Keratinocyte (primary cell): ENCODE data around the gene JAM3. TPM values are rescaled to one million over a fixed set of nuclear protein-coding genes. Genes with fewer than 3 reads are reported as not detected.
A peak's percentile ranks its signal among the peaks of the same experiment; 100 is the strongest.

Experiments used
- DNase-seq: peaks from one replicate; pipeline ENCODE4 v3.0.0-alpha.2; 2011; ENCODE audit warnings: low read depth, missing footprints, low spot score
- FAIRE-seq: peaks from 2 replicates; lab custom pipeline; 2011; peaks lifted over from hg19 to GRCh38; lab: Jason Lieb, UNC
- H2AFZ ChIP-seq: 2 replicates; pipeline ENCODE4 v1.6.0; 2012; ENCODE audit warnings: low read length, control low read depth, inconsistent platforms; ENCODE audit not compliant: control insufficient read depth
- H3K27ac ChIP-seq: 2 replicates; pipeline ENCODE4 v1.5.1; 2011; ENCODE audit warnings: low read length; ENCODE audit not compliant: control insufficient read depth, insufficient read depth
- H3K27me3 ChIP-seq: 3 replicates; pipeline ENCODE4 v1.6.0; 2011; ENCODE audit warnings: low read length; ENCODE audit not compliant: control insufficient read depth, insufficient read depth; ENCODE audit errors: extremely low read depth
- H3K36me3 ChIP-seq, 2 experiments: 2 replicates in 1 of 2; 3 replicates in 1 of 2; pipeline ENCODE4 v1.5.1; 2011; ENCODE audit warnings: low read length in 2 of 2, mild to moderate bottlenecking in 1 of 2; ENCODE audit not compliant: control insufficient read depth in 2 of 2, insufficient read depth in 2 of 2; ENCODE audit errors: extremely low read depth in 1 of 2
- H3K4me1 ChIP-seq: 3 replicates; pipeline ENCODE4 v1.5.1; 2011; ENCODE audit warnings: low read length; ENCODE audit not compliant: control insufficient read depth, insufficient read depth; ENCODE audit errors: extremely low read depth
- H3K4me2 ChIP-seq: 3 replicates; pipeline ENCODE4 v1.6.0; 2011; ENCODE audit warnings: low read depth, low read length; ENCODE audit not compliant: control insufficient read depth, insufficient read depth; ENCODE audit errors: extremely low read depth
- H3K4me3 ChIP-seq, 3 experiments: fragments of 200-600 bp in 1 of 3; sonication (generic) in 1 of 3; 2 replicates in 2 of 3; 3 replicates in 1 of 3; pipeline ENCODE4 v1.5.1; 2011 to 2016; ENCODE audit warnings: low read length in 3 of 3, mild to moderate bottlenecking in 3 of 3, control low read depth in 2 of 3, inconsistent platforms in 1 of 3, low read depth in 1 of 3, mixed read lengths in 1 of 3, mixed run types in 1 of 3, moderate library complexity in 1 of 3; ENCODE audit not compliant: control insufficient read depth in 2 of 3, insufficient read depth in 2 of 3; ENCODE audit errors: extremely low read depth in 1 of 3
- H3K79me2 ChIP-seq: 2 replicates; pipeline ENCODE4 v1.6.0; 2012; ENCODE audit warnings: low read length; ENCODE audit not compliant: control insufficient read depth, insufficient read depth
- H3K9ac ChIP-seq: 3 replicates; pipeline ENCODE4 v1.6.0; 2011; ENCODE audit warnings: low read length; ENCODE audit not compliant: control insufficient read depth, insufficient read depth; ENCODE audit errors: extremely low read depth
- H3K9me1 ChIP-seq: 3 replicates; pipeline ENCODE4 v1.6.0; 2011; ENCODE audit warnings: low read length; ENCODE audit not compliant: control insufficient read depth, insufficient read depth; ENCODE audit errors: extremely low read depth
- H3K9me3 ChIP-seq: 2 replicates; pipeline ENCODE4 v1.5.1; 2012; ENCODE audit warnings: low read depth, low read length; ENCODE audit not compliant: control insufficient read depth
- H4K20me1 ChIP-seq: 3 replicates; pipeline ENCODE4 v1.6.0; 2011; ENCODE audit warnings: low read length; ENCODE audit not compliant: control insufficient read depth, insufficient read depth; ENCODE audit errors: extremely low read depth
- EZH2 ChIP-seq: IDR thresholded peaks from one replicate; pipeline ENCODE4 v1.6.1; 2012; ENCODE audit warnings: inconsistent platforms, mild to moderate bottlenecking, low read length, moderate library complexity
- dilution Hi-C: fragments of 300-500 bp; cut with MboI; formaldehyde crosslinking; loops from one replicate; pipeline ENCODE4 v1.7.0; 2020; ENCODE audit warnings: low sequenced_read_pairs; ENCODE audit not compliant: extremely low pct_ligation_motif_present
- polyA plus RNA-seq, 5 experiments: library from polyadenylated mRNA; depleted of rRNA in 3 of 5; stranded (reverse) in 3 of 5; stranded (forward) in 1 of 5; unstranded in 1 of 5; fragments of >200 nt; gene quantifications; 1 replicate in 1 of 5; 2 replicates in 3 of 5; 3 replicates in 1 of 5; pipeline versions ENCODE4 v1.2.1 to v1.2.3, GENCODE V29; 2011 to 2012; ENCODE audit warnings: missing spikeins in 2 of 5, low read depth in 1 of 5, low replicate concordance in 1 of 5
- TF ChIP-seq, protein P1 (sequence below), 3 experiments: IDR thresholded peaks in 1 of 3; conservative IDR thresholded peaks in 1 of 3; optimal IDR thresholded peaks in 1 of 3; 2 replicates in 2 of 3; 3 replicates in 1 of 3; pipeline versions ENCODE3 to v1.5.1; 2011; ENCODE audit warnings: low read length in 3 of 3, mild to moderate bottlenecking in 3 of 3, moderate library complexity in 2 of 3, control low read depth in 1 of 3, inconsistent platforms in 1 of 3; ENCODE audit not compliant: insufficient read depth in 2 of 3; ENCODE audit errors: extremely low read depth in 1 of 3

JAM3 gene
- polyA plus RNA-seq, 1 donor (not counting 4 experiments of a cell fraction or from before 2014, with no cell fraction given), result 11.4 TPM

DNA sequence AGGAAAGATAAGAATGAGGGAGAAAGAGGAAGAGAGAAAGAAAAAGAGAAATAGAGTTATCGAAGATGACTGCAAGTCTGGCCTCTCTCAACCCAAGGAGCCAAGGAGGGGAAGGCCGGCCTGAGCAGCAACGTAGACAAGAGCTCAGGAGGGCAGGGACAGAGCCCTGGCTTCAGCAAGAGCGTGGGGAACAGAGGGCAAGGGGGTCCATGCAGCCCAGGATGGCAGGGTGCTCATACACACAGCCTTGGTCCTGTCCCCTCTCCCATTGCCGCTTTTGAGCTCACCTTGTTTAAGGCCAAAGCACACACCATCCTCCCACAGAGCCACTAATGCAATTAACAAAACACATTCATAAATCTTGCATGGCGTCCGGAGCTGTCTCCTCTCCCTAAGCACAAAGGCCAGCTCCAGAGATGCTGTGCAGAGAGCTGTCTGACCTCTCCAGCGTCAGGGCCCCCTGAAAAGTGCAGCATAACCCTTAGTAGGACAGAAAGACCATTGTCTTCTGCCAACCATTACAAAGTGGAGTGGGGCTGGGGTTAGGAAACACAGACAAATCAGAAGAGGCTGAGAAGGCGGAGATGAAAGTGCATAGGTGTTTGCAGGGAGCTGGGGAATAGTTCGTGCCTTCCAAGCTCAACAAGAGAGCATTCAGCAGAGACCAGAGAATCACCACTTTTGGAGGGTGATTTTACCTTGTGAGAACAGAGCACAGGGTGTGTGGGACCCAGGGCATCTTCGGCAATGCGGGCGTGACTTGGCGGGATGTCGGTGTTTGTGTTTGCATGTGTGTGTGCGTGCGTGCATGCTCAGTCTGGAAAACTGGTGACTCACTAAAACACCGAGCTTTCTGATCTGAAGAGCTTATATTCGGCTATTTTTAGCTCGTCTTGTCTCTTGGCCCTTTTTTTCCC lies 28.2 kb upstream of the JAM3 start:
- dilution Hi-C loops, result no loop called here
- Histone ChIP-seq H3K36me3 (no peaks in the 10 kb centered on the region), H3K9ac (peak overlapping the region; percentile 39), H3K9me1 (no peaks in the 10 kb centered on the region), H3K4me2 (peak overlapping the region; percentile 52), H3K27ac (peak overlapping the region; percentile 8), H3K4me3 (peak overlapping the region in 1 of 3 experiments; percentile 5), H3K9me3 (no peaks in the 10 kb centered on the region), H3K79me2 (no peaks in the 10 kb centered on the region), H3K4me1 (peaks cover 41% of the 10 kb centered on the region), H2AFZ (peak overlapping the region; percentile 10), H3K27me3 (no peaks in the 10 kb centered on the region), H4K20me1 (no peaks in the 10 kb centered on the region)
- peak; percentile 35 for DNase-seq
- peak; percentile 89 for FAIRE-seq
- no peak for TF ChIP-seq EZH2
- TF ChIP-seq, protein P1, sequence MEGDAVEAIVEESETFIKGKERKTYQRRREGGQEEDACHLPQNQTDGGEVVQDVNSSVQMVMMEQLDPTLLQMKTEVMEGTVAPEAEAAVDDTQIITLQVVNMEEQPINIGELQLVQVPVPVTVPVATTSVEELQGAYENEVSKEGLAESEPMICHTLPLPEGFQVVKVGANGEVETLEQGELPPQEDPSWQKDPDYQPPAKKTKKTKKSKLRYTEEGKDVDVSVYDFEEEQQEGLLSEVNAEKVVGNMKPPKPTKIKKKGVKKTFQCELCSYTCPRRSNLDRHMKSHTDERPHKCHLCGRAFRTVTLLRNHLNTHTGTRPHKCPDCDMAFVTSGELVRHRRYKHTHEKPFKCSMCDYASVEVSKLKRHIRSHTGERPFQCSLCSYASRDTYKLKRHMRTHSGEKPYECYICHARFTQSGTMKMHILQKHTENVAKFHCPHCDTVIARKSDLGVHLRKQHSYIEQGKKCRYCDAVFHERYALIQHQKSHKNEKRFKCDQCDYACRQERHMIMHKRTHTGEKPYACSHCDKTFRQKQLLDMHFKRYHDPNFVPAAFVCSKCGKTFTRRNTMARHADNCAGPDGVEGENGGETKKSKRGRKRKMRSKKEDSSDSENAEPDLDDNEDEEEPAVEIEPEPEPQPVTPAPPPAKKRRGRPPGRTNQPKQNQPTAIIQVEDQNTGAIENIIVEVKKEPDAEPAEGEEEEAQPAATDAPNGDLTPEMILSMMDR (optimal IDR thresholded peaks at IDR 0.05 in 1 of 3, IDR thresholded peaks at IDR 0.05 in 1 of 3, conservative IDR thresholded peaks at IDR 0.05 in 1 of 3; ENCODE audit: extremely low read depth in 1 of 3, insufficient read depth in 2 of 3, low read length in 3 of 3), result no peak

DNA sequence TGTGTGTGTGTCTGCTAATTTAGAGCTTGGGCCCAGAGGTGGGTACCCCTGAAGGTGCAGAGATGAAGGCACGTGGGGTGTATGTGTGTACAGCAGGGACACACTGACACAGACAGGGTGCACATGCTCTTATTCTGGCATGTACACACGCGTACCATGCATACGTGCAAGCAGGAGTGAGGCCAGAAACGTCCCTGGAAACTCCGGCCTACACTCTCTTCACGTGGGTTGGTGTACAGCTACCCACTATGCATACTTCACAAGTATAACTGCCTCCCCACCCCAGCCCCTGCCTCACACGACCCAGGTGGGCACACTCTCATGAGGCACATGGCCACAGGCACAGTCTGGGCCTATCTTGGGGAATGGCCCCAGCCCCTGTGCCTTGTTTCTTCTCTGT lies 27.5 kb upstream of the JAM3 start:
- dilution Hi-C loops, result no loop called here
- H3K9me1 ChIP-seq, result no peaks in the 10 kb centered on the region
- no peaks in the 10 kb centered on the region for H3K9me3 ChIP-seq
- peak overlapping the region; percentile 59 for H3K9ac ChIP-seq
- no peaks in the 10 kb centered on the region for H3K79me2 ChIP-seq
- peaks cover 42% of the 10 kb centered on the region for H3K4me1 ChIP-seq
- peak overlapping the region; percentile 65 for H2AFZ ChIP-seq
- H3K4me2 ChIP-seq, result peak overlapping the region; percentile 52
- no peaks in the 10 kb centered on the region for H4K20me1 ChIP-seq
- no peaks in the 10 kb centered on the region for H3K27me3 ChIP-seq
- peak overlapping the region; percentile 8 for H3K27ac ChIP-seq
- no peak for DNase-seq
- H3K36me3 ChIP-seq, result no peaks in the 10 kb centered on the region
- no peak overlapping the region for H3K4me3 ChIP-seq
- FAIRE-seq, result no peak
- TF ChIP-seq, protein P1 (optimal IDR thresholded peaks at IDR 0.05 in 1 of 3, IDR thresholded peaks at IDR 0.05 in 1 of 3, conservative IDR thresholded peaks at IDR 0.05 in 1 of 3; ENCODE audit: extremely low read depth in 1 of 3, insufficient read depth in 2 of 3, low read length in 3 of 3), result no peak
